Calu3 (cell line): Measurements from ENCODE around the gene CLIC5. TPM values are rescaled to one million over a fixed set of nuclear protein-coding genes. Genes with fewer than 3 reads are reported as not detected.

ENCODE experiments used
- BruUV-seq: library from RNA; stranded (reverse); fragments of 400-500 nt; replicated peaks from 2 replicates; lab custom pipeline; 2021; lab: Mats Ljungman, UMichigan
- CTCF ChIA-PET: fragments of 300-600 bp; sonication (Branson Sonifier 250); formaldehyde crosslinking; loops from one replicate; lab custom pipeline; 2022; ENCODE audit warnings: antibody characterized with exemption; lab: Charles Lee
- DNase-seq: peaks from one replicate; pipeline ENCODE4 v3.0.0; 2022
- H3K27ac Mint-ChIP-seq: one replicate; pipeline ENCODE4 v1.8.0; 2022; ENCODE audit warnings: mixed read lengths; ENCODE audit not compliant: unreplicated experiment
- H3K27me3 Mint-ChIP-seq: one replicate; pipeline ENCODE4 v1.8.0; 2022; ENCODE audit warnings: mixed read lengths; ENCODE audit not compliant: unreplicated experiment
- H3K36me3 Mint-ChIP-seq: one replicate; pipeline ENCODE4 v1.8.0; 2022; ENCODE audit warnings: mild to moderate bottlenecking, moderate library complexity, mixed read lengths; ENCODE audit not compliant: insufficient read depth, unreplicated experiment
- H3K4me1 Mint-ChIP-seq: one replicate; pipeline ENCODE4 v1.8.0; 2022; ENCODE audit warnings: mild to moderate bottlenecking, low read depth, mixed read lengths; ENCODE audit not compliant: unreplicated experiment
- H3K4me3 Mint-ChIP-seq: one replicate; pipeline ENCODE4 v1.8.0; 2022; ENCODE audit warnings: mild to moderate bottlenecking, low read depth, moderate library complexity, mixed read lengths; ENCODE audit not compliant: unreplicated experiment
- H3K9me3 Mint-ChIP-seq: one replicate; pipeline ENCODE4 v1.8.0; 2022; ENCODE audit warnings: low read depth, mixed read lengths; ENCODE audit not compliant: unreplicated experiment
- CTCF ChIP-seq: fragments of 200-600 bp; IDR thresholded peaks from one replicate; pipeline ENCODE4 v1.8.0; 2022; ENCODE audit warnings: antibody characterized with exemption; ENCODE audit not compliant: unreplicated experiment
- intact Hi-C: fragments of 100-400 bp; cut with micrococcal nuclease; formaldehyde crosslinking; loops from one replicate; pipeline ENCODE4 v1.10.0; 2022; ENCODE audit not compliant: unreplicated experiment
- total RNA-seq: library from RNA; stranded (reverse); gene quantifications from 2 replicates; pipeline ENCODE4 v1.2.3, GENCODE V29; 2022

Gene CLIC5
- total RNA-seq, 1 experiment from 2014 or later = 3.3 TPM

GRCh38 chr6:46010270-46010669 is 5.4 kb downstream of the CLIC5 start:
- H3K9me3 Mint-ChIP-seq = no peaks in the 10 kb centered on the region
- H3K4me1 Mint-ChIP-seq = peaks cover 23% of the 10 kb centered on the region
- DNase-seq = no peak
- H3K27ac Mint-ChIP-seq = no peak overlapping the region
- H3K36me3 Mint-ChIP-seq = peaks cover 10% of the 10 kb centered on the region
- intact Hi-C loops = loop anchor here (10.0 kb wide), 1 partner anchor 75 kb away; no protein-coding TSS in a partner anchor
- BruUV-seq = no TSS peak
- H3K4me3 Mint-ChIP-seq = no peak overlapping the region
- peaks cover 13% of the 10 kb centered on the region for H3K27me3 Mint-ChIP-seq
- no peak for TF ChIP-seq CTCF
- CTCF ChIA-PET = interaction anchor here (0.6 kb wide), 1 partner anchor 287 kb away, joined by 4 read pairs; no protein-coding TSS in a partner anchor

- intact Hi-C loops = no loop called here
- Mint-ChIP-seq H3K27me3 (peaks cover 23% of the 10 kb centered on the region), H3K4me3 (no peak overlapping the region), H3K27ac (no peak overlapping the region), H3K4me1 (no peaks in the 10 kb centered on the region), H3K36me3 (no peaks in the 10 kb centered on the region), H3K9me3 (no peaks in the 10 kb centered on the region)
- no peak for TF ChIP-seq CTCF
- CTCF ChIA-PET = interaction anchor here (0.9 kb wide), 1 partner anchor 54 kb away, joined by 3 read pairs; no protein-coding TSS in a partner anchor
- DNase-seq = no peak
- BruUV-seq = no TSS peak
These were observed 13.4 kb downstream of the CLIC5 start for GRCh38 chr6:46002264-46002663.

GRCh38 chr6:46000905-46001304 is 14.8 kb downstream of the CLIC5 start:
- Mint-ChIP-seq H3K4me3 (no peak overlapping the region), H3K27ac (no peak overlapping the region), H3K36me3 (no peaks in the 10 kb centered on the region), H3K27me3 (peaks cover 14% of the 10 kb centered on the region), H3K4me1 (no peaks in the 10 kb centered on the region), H3K9me3 (no peaks in the 10 kb centered on the region)
- CTCF ChIA-PET = no interaction called here
- intact Hi-C loops = no loop called here
- no peak for TF ChIP-seq CTCF
- DNase-seq = no peak
- BruUV-seq = no TSS peak

GRCh38 chr6:45998524-45998923 is 17.1 kb downstream of the CLIC5 start:
- Mint-ChIP-seq H3K36me3 (no peaks in the 10 kb centered on the region), H3K4me3 (no peak overlapping the region), H3K4me1 (no peaks in the 10 kb centered on the region), H3K9me3 (no peaks in the 10 kb centered on the region), H3K27ac (no peak overlapping the region), H3K27me3 (peaks cover 4% of the 10 kb centered on the region)
- TF ChIP-seq CTCF = no peak
- intact Hi-C loops = no loop called here
- CTCF ChIA-PET = no interaction called here
- DNase-seq = no peak
- BruUV-seq = no TSS peak
